T-helper 1 cell treated with Interleukin-12 subunit alpha and Interleukin-12 subunit beta and Interleukin-4 antibody, amounts not matched to agents 30 μg/mL and 1 μg/mL, for 36 hours (primary cell): Measurements from ENCODE around the gene DERL3.

ENCODE experiments used
- H3K27ac Mint-ChIP-seq: one replicate; pipeline ENCODE4 v1.8.0; 2021; ENCODE audit warnings: mild to moderate bottlenecking, mixed read lengths
- H3K27me3 Mint-ChIP-seq: one replicate; pipeline ENCODE4 v1.8.0; 2021; ENCODE audit warnings: low read depth, mixed read lengths
- H3K36me3 Mint-ChIP-seq: one replicate; pipeline ENCODE4 v1.8.0; 2021; ENCODE audit warnings: low read depth, mixed read lengths
- H3K4me1 Mint-ChIP-seq: one replicate; pipeline ENCODE4 v1.8.0; 2021; ENCODE audit warnings: low read depth, mixed read lengths
- H3K4me3 Mint-ChIP-seq: one replicate; pipeline ENCODE4 v1.8.0; 2021; ENCODE audit warnings: mild to moderate bottlenecking, moderate library complexity, mixed read lengths
- H3K9me3 Mint-ChIP-seq: one replicate; pipeline ENCODE4 v1.8.0; 2021; ENCODE audit warnings: mixed read lengths

Gene DERL3

GRCh38 chr22:23856721-23857605 is 18.2 kb upstream of the DERL3 start:
- Mint-ChIP-seq H3K4me3 (peak overlapping the region; percentile 92), H3K27me3 (peaks cover 8% of the 10 kb centered on the region), H3K9me3 (no peaks in the 10 kb centered on the region), H3K27ac (peak overlapping the region; percentile 59), H3K36me3 (no peaks in the 10 kb centered on the region), H3K4me1 (peaks cover 16% of the 10 kb centered on the region)

- H3K27ac Mint-ChIP-seq, result no peak overlapping the region
These were observed 11.4 kb upstream of the DERL3 start for GRCh38 chr22:23850136-23850611.

GRCh38 chr22:23849009-23850006 is 10.5 kb upstream of the DERL3 start:
- no peak overlapping the region for H3K4me3 Mint-ChIP-seq
- peaks cover 10% of the 10 kb centered on the region for H3K4me1 Mint-ChIP-seq
- no peaks in the 10 kb centered on the region for H3K9me3 Mint-ChIP-seq
- no peaks in the 10 kb centered on the region for H3K36me3 Mint-ChIP-seq
- peaks cover 13% of the 10 kb centered on the region for H3K27me3 Mint-ChIP-seq
- H3K27ac Mint-ChIP-seq, result no peak overlapping the region

More at GRCh38 chr22:23850136-23850611, 11.4 kb upstream of the DERL3 start:
- Mint-ChIP-seq H3K9me3 (no peaks in the 10 kb centered on the region), H3K27me3 (peaks cover 13% of the 10 kb centered on the region), H3K36me3 (no peaks in the 10 kb centered on the region), H3K4me1 (peaks cover 7% of the 10 kb centered on the region), H3K4me3 (peak overlapping the region; percentile 7)

GRCh38 chr22:23847991-23848864 is 9.4 kb upstream of the DERL3 start:
- Mint-ChIP-seq H3K36me3 (no peaks in the 10 kb centered on the region), H3K27me3 (peaks cover 14% of the 10 kb centered on the region), H3K4me1 (peaks cover 10% of the 10 kb centered on the region), H3K27ac (no peak overlapping the region), H3K9me3 (no peaks in the 10 kb centered on the region), H3K4me3 (no peak overlapping the region)

- H3K36me3 Mint-ChIP-seq, result no peaks in the 10 kb centered on the region
- H3K27me3 Mint-ChIP-seq, result peaks cover 18% of the 10 kb centered on the region
- H3K4me3 Mint-ChIP-seq, result no peak overlapping the region
These were observed 8.6 kb upstream of the DERL3 start for GRCh38 chr22:23847310-23847920.

GRCh38 chr22:23846081-23846469 is 7.3 kb upstream of the DERL3 start:
- H3K4me1 Mint-ChIP-seq, result peaks cover 10% of the 10 kb centered on the region
- H3K27ac Mint-ChIP-seq, result no peak overlapping the region

More at GRCh38 chr22:23847310-23847920, 8.6 kb upstream of the DERL3 start:
- Mint-ChIP-seq H3K4me1 (peaks cover 10% of the 10 kb centered on the region), H3K27ac (no peak overlapping the region), H3K9me3 (no peaks in the 10 kb centered on the region)

GRCh38 chr22:23845265-23846080 is 6.7 kb upstream of the DERL3 start:
- no peaks in the 10 kb centered on the region for H3K36me3 Mint-ChIP-seq
- H3K4me1 Mint-ChIP-seq, result peaks cover 10% of the 10 kb centered on the region
- H3K9me3 Mint-ChIP-seq, result no peaks in the 10 kb centered on the region
- H3K27me3 Mint-ChIP-seq, result peaks cover 9% of the 10 kb centered on the region
- no peak overlapping the region for H3K27ac Mint-ChIP-seq
- H3K4me3 Mint-ChIP-seq, result no peak overlapping the region

More at GRCh38 chr22:23846081-23846469, 7.3 kb upstream of the DERL3 start:
- peaks cover 15% of the 10 kb centered on the region for H3K27me3 Mint-ChIP-seq
- H3K36me3 Mint-ChIP-seq, result no peaks in the 10 kb centered on the region
- H3K4me3 Mint-ChIP-seq, result no peak overlapping the region
- no peaks in the 10 kb centered on the region for H3K9me3 Mint-ChIP-seq

- Mint-ChIP-seq H3K27me3 (peaks cover 5% of the 10 kb centered on the region), H3K4me1 (peaks cover 7% of the 10 kb centered on the region), H3K27ac (no peak overlapping the region), H3K36me3 (no peaks in the 10 kb centered on the region), H3K4me3 (no peak overlapping the region), H3K9me3 (no peaks in the 10 kb centered on the region)
These were observed 6.0 kb upstream of the DERL3 start for GRCh38 chr22:23844739-23845202.

- Mint-ChIP-seq H3K27me3 (peaks cover 9% of the 10 kb centered on the region), H3K4me1 (peaks cover 23% of the 10 kb centered on the region), H3K27ac (no peak overlapping the region), H3K9me3 (no peaks in the 10 kb centered on the region), H3K4me3 (no peak overlapping the region), H3K36me3 (peaks cover 2% of the 10 kb centered on the region)
These were observed 3.8 kb upstream of the DERL3 start for GRCh38 chr22:23842599-23842998.

- Mint-ChIP-seq H3K36me3 (peaks cover 2% of the 10 kb centered on the region), H3K9me3 (no peaks in the 10 kb centered on the region), H3K27me3 (peaks cover 9% of the 10 kb centered on the region), H3K4me1 (peaks cover 22% of the 10 kb centered on the region), H3K27ac (no peak overlapping the region), H3K4me3 (no peak overlapping the region)
These were observed 3.1 kb upstream of the DERL3 start for GRCh38 chr22:23841736-23842445.

GRCh38 chr22:23841292-23841691 is 2.5 kb upstream of the DERL3 start:
- Mint-ChIP-seq H3K27me3 (peaks cover 9% of the 10 kb centered on the region), H3K36me3 (peaks cover 2% of the 10 kb centered on the region), H3K27ac (no peak overlapping the region), H3K4me1 (peaks cover 19% of the 10 kb centered on the region), H3K4me3 (no peak overlapping the region), H3K9me3 (no peaks in the 10 kb centered on the region)

- Mint-ChIP-seq H3K4me3 (peak overlapping the region; percentile 15), H3K4me1 (peaks cover 19% of the 10 kb centered on the region), H3K27me3 (peaks cover 9% of the 10 kb centered on the region), H3K27ac (no peak overlapping the region), H3K36me3 (peaks cover 2% of the 10 kb centered on the region), H3K9me3 (no peaks in the 10 kb centered on the region)
These were observed 1.2 kb upstream of the DERL3 start for GRCh38 chr22:23840026-23840425.
